T-helper 9 cell (primary cell): ENCODE results near the gene DGKI.

Experiments used
- DNase-seq: peaks from one replicate; pipeline ENCODE4 v3.0.0-alpha.2; 2020

Gene DGKI

GRCh38 chr7:137523171-137523570 lies 323.6 kb downstream of the DGKI start:
- no peak for DNase-seq

GRCh38 chr7:137521451-137521850 lies 325.3 kb downstream of the DGKI start:
- no peak for DNase-seq

- no peak for DNase-seq
Measured at GRCh38 chr7:137519947-137520346, 326.8 kb downstream of the DGKI start.

- DNase-seq, result no peak
Measured at GRCh38 chr7:137519181-137519691, 327.5 kb downstream of the DGKI start.

GRCh38 chr7:137513091-137513490 lies 333.7 kb downstream of the DGKI start:
- DNase-seq, result no peak

- DNase-seq, result no peak
Measured at GRCh38 chr7:137507096-137507495, 339.7 kb downstream of the DGKI start.

- no peak for DNase-seq
Measured at GRCh38 chr7:137506031-137506430, 340.7 kb downstream of the DGKI start.

GRCh38 chr7:137501562-137501961 lies 345.2 kb downstream of the DGKI start:
- DNase-seq, result no peak

- no peak for DNase-seq
Measured at GRCh38 chr7:137492889-137493288, 353.9 kb downstream of the DGKI start.

- DNase-seq, result no peak
Measured at GRCh38 chr7:137489880-137490279, 356.9 kb downstream of the DGKI start.

- DNase-seq, result no peak
Measured at GRCh38 chr7:137488038-137488437, 358.7 kb downstream of the DGKI start.

- DNase-seq, result no peak
Measured at GRCh38 chr7:137485818-137486217, 361.0 kb downstream of the DGKI start.

- no peak for DNase-seq
Measured at GRCh38 chr7:137484326-137484725, 362.4 kb downstream of the DGKI start.

GRCh38 chr7:137482466-137482865 lies 364.3 kb downstream of the DGKI start:
- no peak for DNase-seq

- DNase-seq, result no peak
Measured at GRCh38 chr7:137480824-137481365, 365.9 kb downstream of the DGKI start.

- DNase-seq, result no peak
Measured at GRCh38 chr7:137480401-137480800, 366.4 kb downstream of the DGKI start.

- no peak for DNase-seq
Measured at GRCh38 chr7:137476937-137477336, 369.8 kb downstream of the DGKI start.

- DNase-seq, result no peak
Measured at GRCh38 chr7:137475966-137476365, 370.8 kb downstream of the DGKI start.

- DNase-seq, result no peak
Measured at GRCh38 chr7:137474540-137475026, 372.2 kb downstream of the DGKI start.

- DNase-seq, result no peak
Measured at GRCh38 chr7:137471128-137471527, 375.6 kb downstream of the DGKI start.

- DNase-seq, result no peak
Measured at GRCh38 chr7:137469858-137470257, 376.9 kb downstream of the DGKI start.

- no peak for DNase-seq
Measured at GRCh38 chr7:137469191-137469811, 377.5 kb downstream of the DGKI start.

GRCh38 chr7:137462847-137463246 lies 383.9 kb downstream of the DGKI start:
- no peak for DNase-seq

- DNase-seq, result no peak
Measured at GRCh38 chr7:137462074-137462715, 384.6 kb downstream of the DGKI start.
